HG03521 (cell line): ENCODE results near the gene MIA2.
"Not testable (repeated sequence)": the region's sequence is repeated elsewhere in the genome, so short reads cannot be mapped to it uniquely, and the experiment has no call there.

Experiments used
- ATAC-seq: cut with Tn5 transposase; IDR thresholded peaks from one replicate; pipeline ENCODE4 v1.9.1; 2021; ENCODE audit warnings: mild to moderate bottlenecking, moderate library complexity; ENCODE audit not compliant: unreplicated experiment

Gene MIA2

DNA sequence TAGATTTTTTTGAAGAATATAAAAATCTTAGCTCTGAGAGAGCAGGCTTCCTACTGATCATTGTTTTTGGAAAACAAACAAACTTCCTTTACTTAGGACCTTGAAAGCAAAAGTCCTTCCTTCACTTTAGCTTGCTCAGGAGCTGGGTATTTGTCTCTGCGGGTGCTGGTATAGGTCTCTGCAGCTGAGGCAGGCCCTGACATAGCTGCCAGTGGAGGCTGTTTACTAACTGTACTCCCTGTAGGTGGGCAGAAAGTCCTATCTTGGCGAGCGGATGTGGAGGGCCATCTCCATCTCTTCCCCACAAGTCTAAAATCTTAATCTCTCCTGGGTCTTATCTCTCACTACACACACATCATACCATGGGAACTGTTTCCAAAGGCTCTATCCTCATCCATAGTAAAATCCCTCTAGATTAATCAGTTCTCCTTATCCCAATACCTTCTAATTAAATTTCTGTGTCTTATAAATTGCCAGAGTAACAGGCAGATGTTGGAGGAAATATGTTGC is 4.1 kb upstream of the MIA2 start:
- ATAC-seq, result no peak

DNA sequence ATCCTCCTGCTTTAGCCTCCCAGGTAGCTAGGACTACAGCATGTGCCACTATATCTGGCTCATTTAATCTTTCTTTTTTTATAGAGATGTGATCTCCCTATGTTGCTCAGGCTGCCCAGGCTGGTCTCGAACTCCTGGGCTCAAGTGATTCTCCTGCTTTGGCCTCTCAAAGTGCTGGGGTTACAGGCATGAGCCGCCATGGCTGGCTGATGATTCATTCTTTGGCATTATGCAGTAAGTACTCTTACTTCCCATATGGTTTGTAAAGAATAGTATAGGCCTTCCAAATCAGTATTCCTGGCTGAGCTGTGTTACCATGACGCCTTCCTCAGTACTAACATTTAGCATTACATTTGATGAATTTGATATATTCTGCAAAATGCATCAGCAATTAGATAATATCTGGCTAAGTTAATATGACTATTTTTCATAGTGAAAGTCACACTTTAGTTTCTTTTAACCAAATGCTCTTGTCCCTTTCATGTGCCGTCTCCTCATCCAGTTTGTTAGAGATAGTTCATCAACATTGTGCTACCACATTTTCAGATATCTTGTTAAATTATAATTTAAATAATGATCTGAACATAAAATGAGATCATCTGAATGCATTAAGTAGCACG is 3.2 kb upstream of the MIA2 start:
- no peak for ATAC-seq

DNA sequence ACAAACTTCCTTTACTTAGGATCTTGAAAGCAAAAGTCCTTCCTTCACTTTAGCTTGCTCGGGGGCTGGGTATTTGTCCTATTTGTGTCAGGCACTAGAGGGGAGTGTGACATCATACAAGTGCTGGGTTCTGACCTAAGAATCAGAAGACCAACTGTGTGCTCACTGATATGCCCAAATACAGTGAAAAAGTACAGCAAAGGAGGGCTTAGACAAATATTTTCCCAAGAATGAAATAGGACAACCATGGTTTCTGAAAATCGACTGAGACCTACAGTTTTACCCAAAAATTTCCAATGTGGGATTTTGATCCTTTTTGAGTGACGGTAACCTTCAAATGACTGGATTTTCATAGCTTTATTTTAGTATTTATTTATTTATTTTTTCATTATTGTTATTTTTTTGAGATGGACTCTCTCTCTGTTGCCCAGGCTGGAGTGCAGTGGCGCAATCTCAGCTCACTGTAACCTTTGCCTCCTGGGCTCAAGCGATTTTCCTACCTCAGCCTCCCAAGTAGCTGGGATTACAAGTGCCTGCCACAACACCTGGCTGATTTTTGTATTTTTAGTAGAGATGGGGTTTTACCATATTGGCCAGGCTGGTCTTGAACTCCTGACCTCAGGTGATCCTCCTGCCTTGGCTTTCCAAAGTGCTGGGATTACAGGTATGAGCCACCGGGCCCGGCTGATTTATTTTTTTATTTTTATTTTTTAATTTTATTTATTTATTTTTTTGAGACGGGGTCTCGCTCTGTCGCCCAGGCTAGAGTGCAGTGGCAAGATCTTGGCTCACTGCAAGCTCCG is 1.8 kb upstream of the MIA2 start:
- ATAC-seq, result not testable (repeated sequence)

DNA sequence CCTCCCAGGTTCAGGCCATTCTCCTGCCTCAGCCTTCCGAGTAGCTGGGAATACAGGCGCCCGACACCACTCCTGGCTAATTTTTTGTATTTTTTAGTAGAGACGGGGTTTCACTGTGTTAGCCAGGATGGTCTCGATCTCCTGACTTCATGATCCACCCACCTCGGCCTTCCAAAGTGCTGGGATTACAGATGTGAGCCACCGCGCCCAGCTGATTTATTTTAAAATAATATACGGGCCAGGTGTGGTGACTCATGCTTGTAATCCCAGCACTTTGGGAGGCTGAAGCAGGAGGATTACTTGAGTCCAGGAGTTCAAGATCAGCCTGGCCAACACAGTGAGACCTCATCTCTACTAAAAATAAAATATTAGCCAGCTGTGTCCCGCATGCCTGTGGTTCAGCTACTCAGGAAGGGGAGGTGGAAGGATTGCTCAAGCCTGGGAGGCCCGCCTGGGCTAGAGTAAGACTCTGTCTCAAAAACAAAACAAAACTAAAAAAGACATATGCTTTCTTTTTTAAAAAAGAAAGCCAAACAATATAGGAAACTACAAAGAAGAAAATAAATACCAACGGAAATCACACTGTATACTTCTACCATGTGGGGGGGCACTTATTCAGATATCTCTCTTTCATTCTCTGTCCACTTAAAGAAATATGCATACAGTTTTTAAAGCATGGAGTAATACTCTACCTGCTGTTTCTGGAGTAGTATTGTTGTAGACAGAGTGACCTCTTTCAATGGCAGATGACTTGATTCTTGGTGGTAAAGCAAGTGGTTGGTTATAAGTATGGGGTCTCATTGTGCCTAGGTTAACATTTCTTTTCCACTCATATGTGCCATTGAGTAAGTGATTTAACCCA is 930 bp upstream of the MIA2 start:
- no peak for ATAC-seq

DNA sequence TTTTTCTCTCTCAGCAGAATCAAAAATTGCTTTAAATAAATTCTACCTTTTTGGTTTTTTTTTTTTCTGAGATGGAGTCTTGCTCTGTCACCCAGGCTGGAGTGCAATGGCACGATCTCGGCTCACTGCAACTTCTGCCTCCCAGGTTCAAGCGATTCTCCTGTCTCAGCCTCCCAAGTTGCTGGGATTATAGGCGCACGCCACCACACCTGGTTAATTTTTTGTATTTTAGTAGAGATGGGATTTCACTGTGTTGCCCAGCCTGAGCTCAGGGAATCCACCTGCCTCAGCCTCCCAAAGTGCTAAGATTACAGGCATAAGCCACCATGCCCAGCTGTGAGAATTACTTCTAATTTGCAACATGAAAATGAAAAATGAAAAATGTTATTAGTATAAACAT is 1.3 kb downstream of the MIA2 start:
- ATAC-seq, result not testable (repeated sequence)

DNA sequence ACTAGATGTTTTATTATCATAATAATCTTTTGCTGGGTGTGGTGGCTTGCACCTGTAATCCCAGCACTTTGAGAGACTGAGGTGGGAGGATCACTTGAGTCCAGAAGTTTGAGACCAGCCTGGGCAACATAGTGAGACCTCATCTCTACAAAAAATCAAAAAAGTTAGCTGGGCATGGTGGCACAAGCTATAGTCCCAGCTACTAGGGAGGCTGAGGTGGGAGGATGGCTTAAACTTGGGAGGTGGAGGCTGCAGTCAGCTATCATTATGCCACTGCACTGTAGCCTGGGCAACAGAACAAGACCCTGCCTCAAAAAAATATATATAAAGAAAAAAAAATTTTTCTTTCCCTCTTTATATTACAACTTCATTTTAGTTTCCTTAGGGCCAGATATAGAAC is 1.8 kb downstream of the MIA2 start:
- not testable (repeated sequence) for ATAC-seq

DNA sequence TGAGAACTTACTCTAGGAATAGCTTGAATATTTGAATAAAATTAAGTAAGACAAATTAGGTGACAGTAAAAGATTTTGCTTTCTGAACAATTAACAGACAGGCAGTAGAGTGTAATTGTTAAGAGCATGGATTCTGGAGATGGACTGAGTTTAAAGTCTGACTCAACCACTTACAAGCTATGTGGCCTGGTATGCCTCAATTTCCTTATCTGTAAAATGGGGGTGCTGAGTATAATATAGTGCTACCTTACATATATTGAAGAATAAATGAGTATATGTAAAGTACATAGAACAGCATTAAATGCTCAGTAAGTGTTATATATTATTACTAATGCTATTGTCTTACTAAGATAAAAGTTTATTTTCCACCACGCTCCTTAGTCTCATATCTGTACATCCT is 7.1 kb downstream of the MIA2 start:
- ATAC-seq, result no peak

DNA sequence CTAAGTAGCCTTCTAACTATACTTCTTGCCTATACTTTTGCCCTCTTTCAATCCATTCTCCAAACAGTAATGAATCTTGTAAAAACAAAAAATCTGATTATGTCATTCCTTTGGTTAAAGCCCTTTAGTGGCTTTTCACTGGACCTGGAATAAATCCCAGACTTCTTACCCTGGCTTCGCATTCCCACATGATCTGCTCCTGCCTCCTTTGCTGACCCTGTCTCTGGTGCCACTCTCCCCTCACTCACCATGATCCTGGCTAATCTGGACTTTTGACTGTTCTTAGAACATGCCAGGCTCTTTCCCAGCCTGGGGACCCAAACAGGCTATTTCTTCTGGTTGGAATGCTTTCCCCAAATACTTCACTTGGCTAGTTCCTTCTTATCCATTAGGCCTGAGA is 7.9 kb downstream of the MIA2 start:
- ATAC-seq, result no peak

DNA sequence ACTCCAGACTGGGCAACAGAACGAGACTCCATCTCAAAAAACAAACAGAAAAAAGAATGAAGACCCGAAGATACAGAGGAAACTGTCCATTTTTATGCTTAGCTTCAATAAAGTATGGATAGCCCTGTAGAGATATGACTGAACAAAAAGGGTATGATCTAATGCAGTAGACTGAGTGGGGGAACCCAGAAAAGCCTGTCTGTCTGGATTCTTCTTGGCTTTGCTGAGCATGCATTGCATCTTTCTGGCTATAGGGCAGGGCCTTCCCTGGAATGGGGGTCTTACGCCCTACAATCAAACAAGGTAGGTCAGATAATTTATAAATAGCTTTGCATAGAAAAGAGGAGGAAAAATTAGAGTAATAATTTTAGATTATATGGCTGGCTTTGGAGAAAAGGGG is 10.1 kb downstream of the MIA2 start:
- ATAC-seq, result no peak

DNA sequence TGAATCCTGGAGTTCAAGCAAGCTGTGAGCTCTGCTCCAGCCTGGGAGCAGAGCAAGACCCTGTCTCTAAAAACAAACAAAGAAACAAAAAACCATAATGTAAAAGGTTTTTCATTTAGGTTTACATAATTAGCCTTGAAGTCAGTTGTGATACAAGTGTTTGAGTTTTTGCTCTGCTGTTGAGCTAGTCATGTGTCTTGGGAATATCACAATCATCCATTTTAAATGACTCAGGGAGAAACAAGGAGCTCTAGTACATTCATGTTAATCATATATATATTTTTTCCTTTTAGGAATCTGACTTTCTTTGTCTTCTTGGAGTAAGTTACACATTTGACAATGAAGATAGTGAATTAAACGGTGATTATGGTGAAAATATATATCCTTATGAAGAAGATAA is 12.9 kb downstream of the MIA2 start:
- no peak for ATAC-seq

DNA sequence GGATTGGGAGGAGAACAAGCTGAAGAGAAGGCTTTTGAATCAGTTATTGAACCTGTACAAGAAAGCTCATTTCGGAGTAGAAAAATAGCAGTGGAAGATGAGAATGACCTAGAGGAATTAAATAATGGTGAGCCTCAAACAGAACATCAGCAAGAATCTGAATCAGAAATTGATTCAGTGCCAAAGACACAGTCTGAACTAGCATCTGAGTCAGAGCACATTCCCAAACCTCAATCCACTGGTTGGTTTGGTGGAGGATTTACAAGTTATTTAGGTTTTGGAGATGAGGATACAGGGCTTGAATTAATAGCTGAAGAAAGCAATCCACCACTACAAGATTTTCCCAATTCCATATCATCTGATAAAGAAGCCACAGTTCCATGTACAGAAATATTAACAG is 13.5 kb downstream of the MIA2 start:
- no peak for ATAC-seq

DNA sequence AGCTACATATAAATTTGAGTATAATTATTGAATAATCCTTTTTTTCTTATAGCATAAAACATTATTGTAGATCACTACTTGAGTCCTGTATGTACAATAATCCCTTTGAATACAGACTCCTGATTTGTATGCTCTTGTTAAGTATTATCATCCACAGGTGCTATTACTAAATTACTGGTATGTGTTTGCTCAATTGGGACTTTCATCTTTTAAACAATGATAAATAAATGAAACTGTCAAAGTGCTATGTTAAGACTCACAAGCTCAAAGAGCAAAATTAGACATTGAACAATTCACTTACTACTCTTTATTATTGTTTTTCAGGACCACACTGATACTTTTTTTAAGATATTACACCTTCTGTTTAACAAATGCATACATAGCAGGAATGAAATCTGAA is 17.8 kb downstream of the MIA2 start:
- no peak for ATAC-seq

DNA sequence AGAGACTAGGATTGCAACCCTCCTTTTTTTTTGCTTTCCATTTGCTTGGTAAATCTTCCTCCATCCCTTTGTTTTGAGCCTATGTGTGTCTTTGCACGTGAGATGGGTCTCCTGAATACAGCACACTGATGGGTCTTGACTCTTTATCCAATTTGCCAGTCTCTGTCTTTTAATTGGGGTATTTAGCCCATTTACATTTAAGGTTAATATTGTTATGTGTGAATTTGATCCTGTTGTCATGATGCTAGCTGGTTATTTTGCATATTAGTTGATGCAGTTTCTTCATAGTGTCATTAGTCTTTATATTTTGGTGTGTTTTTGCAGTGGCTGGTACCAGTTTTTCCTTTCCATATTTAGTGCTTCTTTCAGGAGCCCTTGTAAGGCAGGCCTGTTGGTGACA is 23.7 kb downstream of the MIA2 start:
- ATAC-seq, result not testable (repeated sequence)

DNA sequence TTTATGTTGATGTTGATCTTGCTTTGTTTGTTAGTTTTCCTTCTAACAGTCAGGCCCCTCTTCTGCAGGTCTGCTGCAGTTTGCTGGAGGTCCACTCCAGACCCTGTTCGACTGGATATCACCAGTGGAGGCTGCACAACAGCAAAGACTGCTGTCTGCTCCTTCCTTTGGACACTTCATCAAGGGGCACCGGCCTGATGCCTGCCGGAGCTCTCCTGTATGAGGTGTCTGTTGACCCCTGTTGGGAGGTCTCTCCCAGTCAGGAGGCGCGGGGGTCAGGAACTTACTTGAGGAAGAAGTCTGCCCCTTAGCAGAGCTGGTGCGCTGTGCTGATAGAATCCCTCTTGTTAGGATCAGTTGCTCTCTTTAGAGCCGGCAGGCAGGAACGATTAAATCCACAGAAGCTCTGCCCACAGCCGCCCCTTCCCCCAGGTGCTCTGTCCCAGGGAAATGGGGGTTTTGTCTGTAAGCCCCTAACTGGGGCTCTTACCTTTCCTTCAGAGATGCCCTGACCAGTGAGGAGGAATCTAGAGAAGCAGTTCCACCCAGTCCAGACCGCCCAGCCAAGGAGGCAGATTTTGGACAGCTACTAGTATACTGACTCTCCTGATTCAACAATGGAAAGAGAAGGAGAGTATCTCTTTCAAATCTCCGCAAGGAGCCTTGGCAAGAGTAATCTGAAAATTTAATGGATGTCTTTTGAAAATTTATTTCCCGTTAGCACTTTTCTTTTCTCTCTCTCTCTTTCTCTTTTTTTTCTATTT is 25.2 kb downstream of the MIA2 start:
- no peak for ATAC-seq

DNA sequence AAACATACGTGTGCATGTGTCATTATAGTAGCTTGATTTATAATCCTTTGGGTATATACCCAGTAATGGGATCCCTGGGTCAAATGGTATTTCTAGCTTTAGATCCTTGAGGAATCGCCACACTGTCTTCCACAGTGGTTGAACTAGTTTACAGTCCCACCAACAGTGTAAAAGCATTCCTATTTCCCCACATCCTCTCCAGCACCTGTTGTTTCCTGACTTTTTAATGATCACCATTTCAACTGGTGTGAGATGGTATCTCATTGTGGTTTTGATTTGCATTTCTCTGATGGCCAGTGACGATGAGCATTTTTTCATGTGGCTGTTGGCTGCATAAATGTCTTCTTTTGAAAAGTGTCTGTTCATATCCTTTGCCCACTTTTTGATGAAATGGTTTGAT is 26.4 kb downstream of the MIA2 start:
- ATAC-seq, result not testable (repeated sequence)

DNA sequence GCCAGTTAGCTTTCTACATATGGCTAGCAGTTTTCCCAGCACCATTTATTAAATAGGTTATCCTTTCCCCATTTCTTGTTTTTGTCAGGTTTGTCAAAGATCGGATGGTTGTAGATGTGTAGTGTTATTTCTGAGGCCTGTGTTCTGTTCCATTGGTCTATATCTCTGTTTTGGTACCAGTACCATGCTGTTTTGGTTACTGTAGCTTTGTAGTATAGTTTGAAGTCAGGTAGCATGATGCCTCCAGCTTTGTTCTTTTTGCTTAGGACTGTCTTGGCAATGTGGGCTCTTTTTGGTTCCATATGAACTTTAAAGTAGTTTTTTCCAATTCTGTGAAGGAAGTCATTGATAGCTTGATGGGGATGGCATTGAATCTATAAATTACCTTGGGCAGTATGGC is 28.5 kb downstream of the MIA2 start:
- not testable (repeated sequence) for ATAC-seq

DNA sequence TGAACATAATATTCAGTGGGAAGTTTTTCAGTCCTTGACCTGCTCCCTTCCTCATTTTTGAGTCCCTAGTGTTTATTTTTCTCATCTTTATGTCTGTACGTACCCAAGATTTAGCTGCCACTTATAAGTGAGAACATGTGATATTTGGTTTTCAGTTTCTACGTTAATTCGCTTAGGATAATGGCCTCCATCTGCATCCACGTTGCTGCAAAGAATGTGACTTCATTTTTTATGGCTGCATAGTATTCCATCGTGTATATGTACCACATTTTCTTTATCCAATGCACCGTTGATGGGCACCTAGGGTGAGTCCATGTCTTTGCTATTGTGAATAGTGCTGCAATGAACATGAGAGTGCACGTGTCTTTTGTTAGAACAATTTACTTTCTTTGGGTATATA is 30.3 kb downstream of the MIA2 start:
- no peak for ATAC-seq

DNA sequence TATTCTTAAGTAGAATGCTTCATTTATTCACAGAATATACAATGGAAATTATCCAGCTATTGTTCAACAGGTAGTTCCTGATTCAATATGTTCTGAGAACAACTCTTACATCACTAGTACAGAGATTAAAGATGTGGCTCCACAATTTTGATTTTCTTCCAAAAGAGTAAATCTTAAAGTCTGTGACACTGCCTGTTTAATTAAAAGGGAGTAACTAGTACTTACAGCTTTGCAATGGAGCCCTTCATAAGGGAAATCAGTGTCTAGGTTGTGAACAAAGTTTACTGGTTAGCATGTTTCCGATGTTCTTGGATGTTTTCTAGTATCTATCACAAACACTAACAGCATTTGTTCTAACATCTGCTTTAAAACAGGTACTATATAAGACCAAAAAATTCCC is 30.8 kb downstream of the MIA2 start:
- ATAC-seq, result no peak

DNA sequence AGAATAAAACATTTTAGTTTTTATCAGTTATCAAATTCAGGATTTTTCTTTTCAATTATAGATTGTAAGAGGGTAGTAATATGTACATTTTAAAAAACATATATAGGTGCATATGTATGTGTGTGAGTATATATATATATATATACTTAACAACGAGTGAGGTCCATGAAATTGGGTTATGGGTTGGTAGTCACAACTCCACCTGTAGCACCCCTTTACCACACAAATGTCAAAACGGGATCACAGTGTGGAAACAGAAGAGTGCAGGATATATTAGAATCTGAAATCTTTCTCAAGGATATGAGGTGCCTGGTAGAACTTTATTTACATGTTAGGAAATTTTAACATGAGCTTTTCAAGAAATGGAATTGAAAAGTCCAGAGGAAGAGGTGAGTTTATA is 31.3 kb downstream of the MIA2 start:
- ATAC-seq, result no peak

DNA sequence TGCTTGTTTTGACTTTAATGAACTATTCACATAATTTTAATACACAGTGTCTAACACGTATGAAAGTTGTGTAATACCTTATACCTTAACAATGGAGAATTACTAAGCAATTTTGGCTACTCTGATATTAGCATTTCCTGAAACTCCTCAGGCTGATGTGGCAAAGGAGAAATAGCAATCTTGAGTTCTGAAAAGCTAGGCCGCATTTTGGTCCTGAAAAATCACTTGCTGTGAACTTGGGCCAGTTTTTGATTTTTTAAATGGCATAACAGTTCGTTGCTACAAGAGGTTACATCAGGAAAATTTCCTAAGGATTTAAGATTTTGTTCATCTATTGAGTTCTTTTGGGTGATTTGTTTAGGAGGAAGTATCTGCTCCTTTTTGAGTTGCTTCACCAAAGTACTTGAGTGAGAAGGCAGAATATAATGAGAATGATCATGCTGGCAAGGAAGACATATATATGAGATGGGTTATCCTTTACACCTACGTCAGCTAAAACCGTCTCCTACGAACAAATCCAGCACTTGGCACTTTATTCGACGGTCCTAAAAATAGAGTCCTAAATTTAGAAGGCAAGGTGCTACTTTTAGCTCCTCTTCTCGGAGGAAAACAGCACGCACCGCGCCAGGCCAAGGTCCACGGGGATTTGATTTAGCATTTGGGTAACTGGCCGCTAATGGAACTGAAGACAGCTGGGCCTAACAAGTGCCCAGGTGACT is 32.2 kb downstream of the MIA2 start:
- ATAC-seq, result no peak
